DOHH2 (cell line): ENCODE measurements around the gene TRPC4AP.
"Not testable (repeated sequence)": the region's sequence is repeated elsewhere in the genome, so short reads cannot be mapped to it uniquely, and the experiment has no call there.

ENCODE experiments used
- H3F3A ChIP-seq: fragments of 200-600 bp; sonication (generic), shearing (Covaris generic); 2 replicates; pipeline ENCODE4 v1.6.0; 2016; ENCODE audit warnings: antibody characterized with exemption, mild to moderate bottlenecking; ENCODE audit not compliant: control insufficient read depth, insufficient read depth
- H3K27ac ChIP-seq: fragments of 200-600 bp; sonication (generic); 2 replicates; pipeline ENCODE4 v1.5.1; 2014; ENCODE audit warnings: low read depth, mild to moderate bottlenecking, low read length, moderate library complexity
- H3K27me3 ChIP-seq: fragments of 200-600 bp; sonication (generic); 2 replicates; pipeline ENCODE4 v1.6.1; 2014; ENCODE audit warnings: mild to moderate bottlenecking, low read length, mixed read lengths; ENCODE audit not compliant: control insufficient read depth
- H3K36me3 ChIP-seq: fragments of 200-600 bp; sonication (generic); 2 replicates; pipeline ENCODE4 v1.6.1; 2014; ENCODE audit warnings: mild to moderate bottlenecking, low read length, moderate library complexity, mixed read lengths; ENCODE audit not compliant: control insufficient read depth
- H3K4me1 ChIP-seq: fragments of 200-600 bp; sonication (generic); 2 replicates; pipeline ENCODE4 v1.6.1; 2014; ENCODE audit warnings: mild to moderate bottlenecking, low read length, mixed read lengths; ENCODE audit not compliant: control insufficient read depth
- H3K4me2 ChIP-seq: fragments of 200-600 bp; sonication (generic); 2 replicates; pipeline ENCODE4 v1.6.0; 2014; ENCODE audit warnings: mild to moderate bottlenecking, low read length, moderate library complexity
- H3K4me3 ChIP-seq: fragments of 200-600 bp; sonication (generic); 2 replicates; pipeline ENCODE4 v1.5.1; 2014; ENCODE audit warnings: mild to moderate bottlenecking, low read length, mixed read lengths
- H3K79me2 ChIP-seq: fragments of 200-600 bp; sonication (generic); 2 replicates; pipeline ENCODE4 v1.6.1; 2014; ENCODE audit warnings: mild to moderate bottlenecking, low read length, mixed read lengths; ENCODE audit not compliant: control insufficient read depth
- H3K9me2 ChIP-seq: fragments of 200-600 bp; sonication (generic); replicated peaks from 2 replicates; pipeline ENCODE4 v1.6.1; 2014; ENCODE audit warnings: mild to moderate bottlenecking, low read length, mixed read lengths; ENCODE audit not compliant: control insufficient read depth
- H3K9me3 ChIP-seq: fragments of 200-600 bp; sonication (generic); 2 replicates; pipeline ENCODE4 v1.6.1; 2014; ENCODE audit warnings: antibody characterized with exemption, low read length, mixed read lengths; ENCODE audit not compliant: control insufficient read depth, insufficient read depth
- H4K20me1 ChIP-seq: fragments of 200-600 bp; sonication (generic); 2 replicates; pipeline ENCODE4 v1.6.0; 2014; ENCODE audit warnings: low read depth, mild to moderate bottlenecking, antibody characterized with exemption, low read length, moderate library complexity; ENCODE audit not compliant: control insufficient read depth, insufficient read depth
- CTCF ChIP-seq: fragments of 200-600 bp; sonication (generic); IDR thresholded peaks from one replicate; pipeline ENCODE4 v1.5.1; 2014; ENCODE audit warnings: antibody characterized with exemption, mild to moderate bottlenecking, low read depth, low read length; ENCODE audit not compliant: poor library complexity, severe bottlenecking
- EZH2phosphoT487 ChIP-seq: fragments of 200-600 bp; sonication (generic); IDR thresholded peaks from 2 replicates; pipeline ENCODE4 v1.6.1; 2017; ENCODE audit warnings: borderline replicate concordance, mild to moderate bottlenecking, antibody characterized with exemption, low read length, moderate library complexity, mixed read lengths

Gene TRPC4AP

DNA sequence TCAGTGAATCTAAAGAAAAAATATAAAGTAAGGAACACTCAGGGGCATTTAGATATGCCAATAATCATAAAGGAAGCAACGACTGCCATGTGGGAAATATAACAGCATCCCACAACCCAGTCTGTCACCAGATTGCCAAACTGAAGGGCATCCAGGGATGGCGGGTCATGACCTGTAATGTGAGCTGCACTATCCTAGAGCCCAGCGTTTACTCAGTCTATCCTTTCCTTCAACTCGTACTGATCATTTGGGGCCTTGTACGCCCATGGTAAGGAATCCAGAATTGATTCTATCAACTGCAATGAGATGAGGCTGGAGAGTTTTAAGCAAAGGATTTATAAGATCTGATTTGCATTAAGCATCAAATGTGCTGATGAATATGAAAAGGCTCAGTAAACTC is 5.3 kb downstream of the TRPC4AP start:
- Histone ChIP-seq H3K4me2 (no peak overlapping the region), H3K4me1 (peaks cover 15% of the 10 kb centered on the region), H3K27ac (no peak overlapping the region), H3K36me3 (peaks cover 14% of the 10 kb centered on the region; the same call in 1 of the 2 replicates), H3K27me3 (no peaks in the 10 kb centered on the region), H3K9me3 (no peaks in the 10 kb centered on the region), H3K79me2 (peaks cover 92% of the 10 kb centered on the region), H3K9me2 (no peaks in the 10 kb centered on the region), H3F3A (peaks cover 5% of the 10 kb centered on the region; the same call in 1 of the 2 replicates), H3K4me3 (no peak overlapping the region), H4K20me1 (peaks cover 12% of the 10 kb centered on the region; the same call in 1 of the 2 replicates)
- TF ChIP-seq EZH2phosphoT487 (no peak), CTCF (no peak)

- peaks cover 5% of the 10 kb centered on the region; the same call in 1 of the 2 replicates for H4K20me1 ChIP-seq
- H3K36me3 ChIP-seq = peaks cover 7% of the 10 kb centered on the region; the same call in 1 of the 2 replicates
- no peaks in the 10 kb centered on the region for H3K9me3 ChIP-seq
- no peak for TF ChIP-seq EZH2phosphoT487
- TF ChIP-seq CTCF = no peak
- no peaks in the 10 kb centered on the region for H3K9me2 ChIP-seq
- peaks cover 2% of the 10 kb centered on the region for H3K4me1 ChIP-seq
- no peaks in the 10 kb centered on the region for H3K27me3 ChIP-seq
- H3K79me2 ChIP-seq = peaks cover 91% of the 10 kb centered on the region
- H3K27ac ChIP-seq = no peak overlapping the region
- no peak overlapping the region for H3K4me3 ChIP-seq
- H3F3A ChIP-seq = peaks cover 5% of the 10 kb centered on the region; the same call in 1 of the 2 replicates
- H3K4me2 ChIP-seq = no peak overlapping the region
Observed at GRCh38 chr20:35085477-35086225, 7.0 kb downstream of the TRPC4AP start.

- H3K4me2 ChIP-seq = no peak overlapping the region
- no peaks in the 10 kb centered on the region for H3K9me3 ChIP-seq
- no peaks in the 10 kb centered on the region for H3K4me1 ChIP-seq
- no peak overlapping the region for H3K27ac ChIP-seq
- H3K79me2 ChIP-seq = peaks cover 91% of the 10 kb centered on the region
- peaks cover 7% of the 10 kb centered on the region; the same call in 1 of the 2 replicates for H3K36me3 ChIP-seq
- H3K4me3 ChIP-seq = no peak overlapping the region
- no peaks in the 10 kb centered on the region for H3K27me3 ChIP-seq
- H4K20me1 ChIP-seq = peaks cover 3% of the 10 kb centered on the region; the same call in 1 of the 2 replicates
- H3F3A ChIP-seq = peaks cover 5% of the 10 kb centered on the region; the same call in 1 of the 2 replicates
- TF ChIP-seq CTCF = no peak
- TF ChIP-seq EZH2phosphoT487 = no peak
- no peaks in the 10 kb centered on the region for H3K9me2 ChIP-seq
Observed at GRCh38 chr20:35084998-35085397, 7.6 kb downstream of the TRPC4AP start.

- H3K79me2 ChIP-seq = peaks cover 73% of the 10 kb centered on the region
- H3K36me3 ChIP-seq = peaks cover 19% of the 10 kb centered on the region
- not testable (repeated sequence) for H3K27me3 ChIP-seq, H3K4me3 ChIP-seq, H3K27ac ChIP-seq, H3K9me3 ChIP-seq, H3K4me2 ChIP-seq, H3K9me2 ChIP-seq, H3K4me1 ChIP-seq, H4K20me1 ChIP-seq, H3F3A ChIP-seq
Observed at GRCh38 chr20:35080348-35080642, 12.3 kb downstream of the TRPC4AP start.
